Right kidney (tissue), 1 donor: Measurements from ENCODE around the gene EML3.

Experiments used
- DNase-seq: peaks from one replicate; pipeline ENCODE4 v3.0.0-alpha.2; 2016

Gene EML3

GRCh38 chr11:62552485-62553079 is 60.0 kb downstream of the EML3 start:
- DNase-seq = no peak
